Subcutaneous adipose tissue (tissue), 4 donors: ENCODE results near the gene SP4. TPM values are rescaled to one million over a fixed set of nuclear protein-coding genes. Genes with fewer than 3 reads are reported as not detected.

Experiments
- CTCF ChIP-seq: fragments of 450-650 bp; IDR thresholded peaks from one replicate; pipeline ENCODE4 v1.5.1; 2016; ENCODE audit warnings: low read depth, mild to moderate bottlenecking, control low read depth, antibody characterized with exemption, moderate library complexity
- small RNA-seq: library from RNA; depleted of rRNA; stranded (forward); fragments of <200 nt; gene quantifications from one replicate; pipeline ENCODE3, GENCODE V24; 2016
- total RNA-seq, 4 donors: library from RNA; depleted of rRNA; stranded (reverse); fragments of >200 nt; gene quantifications; one replicate each; pipeline ENCODE4 v1.1.0, GENCODE V29; 2016

Gene SP4
- total RNA-seq, 4 donors from 2014 or later = 7.3 to 14.6 (median 9.2) TPM

GRCh38 chr7:21547501-21547900 is 119.6 kb downstream of the SP4 start:
- no peak for TF ChIP-seq CTCF

GRCh38 chr7:21548491-21548890 is 120.6 kb downstream of the SP4 start:
- TF ChIP-seq CTCF = no peak

- TF ChIP-seq CTCF = no peak
Observed at GRCh38 chr7:21550076-21550475, 122.2 kb downstream of the SP4 start.

- TF ChIP-seq CTCF = no peak
Observed at GRCh38 chr7:21550821-21551531, 123.1 kb downstream of the SP4 start.

- TF ChIP-seq CTCF = no peak
Observed at GRCh38 chr7:21562385-21562784, 134.5 kb downstream of the SP4 start.

Small RNA genes lying within 50 kb of the gene (small RNA-seq; reads per million reads assigned to genes)
- gene MIR1183 (not detected), gene RNU1-15P (not detected)

Other genes starting within 250 kb of the SP4 start
- 1 to 10 TPM in 2 of 4 donors, under 1 TPM in 2; 0.16 to 2.6 (median 0.86) TPM for gene DNAH11, start 115.0 kb downstream of the SP4 start, total RNA-seq